Neuronal stem cell (in vitro differentiated cells): ENCODE measurements around the gene PSAPL1.

Experiments
- DNase-seq: peaks from one replicate; pipeline ENCODE4 v3.0.0-alpha.2; 2013; ENCODE audit warnings: low spot score
- H2AFZ ChIP-seq: one replicate; pipeline ENCODE4 v1.6.1; 2013; ENCODE audit warnings: mild to moderate bottlenecking, low read length, inconsistent platforms
- H2AK5ac ChIP-seq: 2 replicates; pipeline ENCODE4 v1.6.1; 2013; ENCODE audit warnings: low read depth, mild to moderate bottlenecking, inconsistent platforms, low read length, moderate library complexity, mixed read lengths
- H2BK120ac ChIP-seq: 2 replicates; pipeline ENCODE4 v1.6.1; 2013; ENCODE audit warnings: low read depth, mild to moderate bottlenecking, inconsistent platforms, low read length, moderate library complexity, mixed read lengths
- H2BK12ac ChIP-seq: one replicate; pipeline ENCODE4 v1.6.1; 2013; ENCODE audit warnings: low read length, inconsistent platforms
- H2BK15ac ChIP-seq: 2 replicates; pipeline ENCODE4 v1.6.1; 2013; ENCODE audit warnings: mild to moderate bottlenecking, low read length, inconsistent platforms, mixed read lengths
- H2BK5ac ChIP-seq: one replicate; pipeline ENCODE4 v1.6.1; 2013; ENCODE audit warnings: inconsistent platforms, mild to moderate bottlenecking, low read length, moderate library complexity
- H3K14ac ChIP-seq: one replicate; pipeline ENCODE4 v1.6.1; 2013; ENCODE audit warnings: low read length, inconsistent platforms
- H3K18ac ChIP-seq: 2 replicates; pipeline ENCODE4 v1.6.1; 2013; ENCODE audit warnings: low read length, inconsistent platforms
- H3K23ac ChIP-seq: 2 replicates; pipeline ENCODE4 v1.6.1; 2013; ENCODE audit warnings: low read depth, mild to moderate bottlenecking, mixed read lengths, low read length, inconsistent platforms; ENCODE audit not compliant: poor library complexity
- H3K27ac ChIP-seq: replicated peaks from 3 replicates; pipeline ENCODE4 v1.5.1; 2013; ENCODE audit warnings: low read length, inconsistent platforms
- H3K27me3 ChIP-seq, 3 experiments: 2 replicates each; pipeline ENCODE4 v1.6.1; 2013; ENCODE audit warnings: low read length in 3 of 3, mild to moderate bottlenecking in 2 of 3, inconsistent platforms in 1 of 3, low read depth in 1 of 3, mixed read lengths in 1 of 3, moderate library complexity in 1 of 3; ENCODE audit not compliant: control insufficient read depth in 3 of 3, insufficient read depth in 3 of 3
- H3K36me3 ChIP-seq, 2 donors: replicated peaks in 1 of 2; 2 replicates each; pipeline ENCODE4 v1.6.1; 2013; ENCODE audit warnings: low read length in 2 of 2; ENCODE audit not compliant: control insufficient read depth in 2 of 2, insufficient read depth in 2 of 2
- H3K4ac ChIP-seq: 2 replicates; pipeline ENCODE4 v1.6.1; 2013; ENCODE audit warnings: inconsistent platforms, mild to moderate bottlenecking, low read length, moderate library complexity
- H3K4me1 ChIP-seq, 2 donors: 1 replicate in 1 of 2; 2 replicates in 1 of 2; pipeline ENCODE4 v1.6.1; 2013; ENCODE audit warnings: low read length in 2 of 2, low read depth in 1 of 2; ENCODE audit not compliant: control insufficient read depth in 2 of 2, insufficient read depth in 1 of 2
- H3K4me2 ChIP-seq: one replicate; pipeline ENCODE4 v1.6.1; 2013; ENCODE audit warnings: mild to moderate bottlenecking, low read length, inconsistent platforms; ENCODE audit not compliant: insufficient read depth, poor library complexity, severe bottlenecking
- H3K4me3 ChIP-seq, 2 donors: 2 replicates each; pipeline ENCODE4 v1.5.1; 2013; ENCODE audit warnings: low read length in 2 of 2, mild to moderate bottlenecking in 2 of 2, inconsistent platforms in 1 of 2, moderate library complexity in 1 of 2
- H3K79me1 ChIP-seq: one replicate; pipeline ENCODE4 v1.6.1; 2013; ENCODE audit warnings: low read depth, mild to moderate bottlenecking, inconsistent platforms, low read length, moderate library complexity
- H3K9ac ChIP-seq: one replicate; pipeline ENCODE4 v1.6.1; 2013; ENCODE audit warnings: mild to moderate bottlenecking, low read depth, low read length, inconsistent platforms; ENCODE audit not compliant: poor library complexity
- H3K9me3 ChIP-seq, 2 donors: replicated peaks in 1 of 2; 2 replicates each; pipeline versions ENCODE3 to v1.6.1; 2013; ENCODE audit warnings: low read length in 2 of 2, mild to moderate bottlenecking in 2 of 2, inconsistent platforms in 1 of 2, low read depth in 1 of 2, mixed read lengths in 1 of 2, moderate library complexity in 1 of 2; ENCODE audit not compliant: control insufficient read depth in 2 of 2, insufficient read depth in 1 of 2
- H4K8ac ChIP-seq: one replicate; pipeline ENCODE4 v1.6.1; 2013; ENCODE audit warnings: low read depth, mild to moderate bottlenecking, inconsistent platforms, low read length, moderate library complexity
- H4K91ac ChIP-seq: one replicate; pipeline ENCODE4 v1.6.1; 2013; ENCODE audit warnings: low read length, low read depth, mild to moderate bottlenecking, inconsistent platforms; ENCODE audit not compliant: poor library complexity
- whole genome bisulfite sequencing, 2 donors: extraction: QIAGEN DNeasy Blood & Tissue Kit; methylation state at CpG; one replicate each; pipeline ENCODE4 v1.1.7; 2013; ENCODE audit warnings: missing lambda C conversion rate in 2 of 2, mixed read lengths in 1 of 2; ENCODE audit not compliant: insufficient read length in 2 of 2, insufficient replicate concordance in 1 of 2; ENCODE audit errors: extremely low coverage in 2 of 2; 5-methylcytosine and 5-hydroxymethylcytosine counted together

The PSAPL1 gene

DNA sequence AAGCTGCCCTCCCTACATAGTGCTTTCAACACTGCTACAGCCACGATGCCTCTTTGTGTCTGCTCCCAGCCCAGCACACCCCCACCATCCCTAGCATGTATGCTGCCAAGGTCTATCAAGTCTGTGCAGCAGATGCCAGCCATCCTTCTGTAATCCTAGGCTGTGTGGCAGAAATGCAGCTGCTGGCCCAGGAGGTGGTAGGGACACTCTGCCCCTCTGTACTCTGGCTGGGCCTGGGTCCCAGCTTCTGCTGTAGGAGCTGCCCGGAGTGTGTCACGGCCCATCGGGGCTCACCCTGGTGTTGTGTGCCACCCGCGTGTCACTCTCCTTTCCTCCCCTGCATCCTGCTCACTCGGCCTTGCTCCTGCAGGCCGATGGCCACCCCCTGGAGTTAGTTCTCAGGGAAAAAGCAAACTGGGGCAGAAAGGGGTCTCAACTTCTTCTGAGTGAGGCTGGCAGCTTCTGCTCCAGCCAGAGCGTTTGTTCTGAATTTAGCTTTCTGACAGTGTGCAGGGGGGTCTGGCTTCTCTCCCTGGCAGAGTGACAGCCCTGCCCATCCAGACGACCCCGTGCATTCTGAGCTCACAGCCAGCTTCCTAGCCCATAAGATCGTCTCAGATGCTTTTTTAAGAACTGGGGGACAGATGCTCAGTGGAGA is 22.7 kb downstream of the PSAPL1 start:
- H4K91ac ChIP-seq: no peak overlapping the region
- DNase-seq: no peak
- H3K4me2 ChIP-seq: no peak overlapping the region
- H2BK5ac ChIP-seq: no peak overlapping the region
- H4K8ac ChIP-seq: no peak overlapping the region
- peaks cover 0 to 9% of the 10 kb centered on the region in 2 donors for H3K4me1 ChIP-seq
- H2BK15ac ChIP-seq: no peak overlapping the region
- no peak overlapping the region for H2BK120ac ChIP-seq
- no peak overlapping the region for H3K23ac ChIP-seq
- H3K14ac ChIP-seq: peak overlapping the region; percentile 33
- peaks cover 0 to 12% (median 0%) of the 10 kb centered on the region in 3 experiments for H3K27me3 ChIP-seq
- H2AFZ ChIP-seq: no peak overlapping the region
- peak overlapping the region; percentile 26 for H3K9ac ChIP-seq
- H2AK5ac ChIP-seq: peak overlapping the region; percentile 7
- H3K4ac ChIP-seq: no peak overlapping the region
- peaks cover 3% of the 10 kb centered on the region for H3K79me1 ChIP-seq
- peak overlapping the region; percentile 44 for H3K18ac ChIP-seq
- H3K36me3 ChIP-seq: no peaks in the 10 kb centered on the region
- H3K4me3 ChIP-seq: no peak overlapping the region
- no CpG with 5 or more reads among the region's 12 CpGs for WGBS, 2 donors
- H3K27ac ChIP-seq: no peak overlapping the region
- H3K9me3 ChIP-seq: peaks cover 0 to 7% of the 10 kb centered on the region in 2 donors
- peak overlapping the region; percentile 7 for H2BK12ac ChIP-seq

- no peak overlapping the region for H2BK15ac ChIP-seq
These were observed 23.2 kb downstream of the PSAPL1 start for GRCh38 chr4:7411491-7411890.

DNA sequence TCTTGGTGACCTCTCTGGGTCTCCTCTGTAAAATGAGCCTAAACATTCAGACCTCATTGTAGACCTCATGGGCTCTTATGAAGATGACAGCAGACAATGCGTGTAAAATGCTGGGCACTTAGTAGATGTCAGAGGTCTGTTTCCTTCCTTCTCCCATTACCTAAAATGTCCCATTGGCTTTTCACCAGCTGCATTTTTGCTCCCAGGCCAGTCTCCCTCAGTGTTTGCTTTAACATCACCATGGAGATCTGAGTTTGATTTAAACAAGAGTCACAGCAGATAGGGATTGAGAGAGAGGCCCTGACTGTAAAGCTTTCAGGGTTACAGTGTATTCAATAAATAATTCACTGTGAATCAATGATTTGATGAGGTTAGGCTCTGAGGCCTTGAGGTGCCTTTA is 24.3 kb downstream of the PSAPL1 start:
- no peak for DNase-seq
- no peak overlapping the region for H3K23ac ChIP-seq
- H3K4me1 ChIP-seq: peaks cover 0 to 3% of the 10 kb centered on the region in 2 donors
- no peak overlapping the region for H3K4ac ChIP-seq
- H3K79me1 ChIP-seq: no peaks in the 10 kb centered on the region
- H2BK120ac ChIP-seq: no peak overlapping the region
- no peak overlapping the region for H2BK15ac ChIP-seq
- H3K14ac ChIP-seq: no peak overlapping the region
- no peak overlapping the region for H4K8ac ChIP-seq
- H3K27ac ChIP-seq: no peak overlapping the region
- no peak overlapping the region for H3K4me3 ChIP-seq
- peaks cover 0 to 12% (median 0%) of the 10 kb centered on the region in 3 experiments for H3K27me3 ChIP-seq
- no peak overlapping the region for H3K9ac ChIP-seq
- no CpG with 5 or more reads among the region's 1 CpG for WGBS, 2 donors
- no peak overlapping the region for H2AK5ac ChIP-seq
- no peak overlapping the region for H4K91ac ChIP-seq
- H3K4me2 ChIP-seq: no peak overlapping the region
- no peak overlapping the region for H2BK5ac ChIP-seq
- H2BK12ac ChIP-seq: no peak overlapping the region
- H3K36me3 ChIP-seq: no peaks in the 10 kb centered on the region
- H3K18ac ChIP-seq: no peak overlapping the region
- H3K9me3 ChIP-seq: peaks cover 0 to 5% of the 10 kb centered on the region in 2 donors
- H2AFZ ChIP-seq: no peak overlapping the region

More at GRCh38 chr4:7411491-7411890, 23.2 kb downstream of the PSAPL1 start:
- peaks cover 0 to 7% of the 10 kb centered on the region in 2 donors for H3K9me3 ChIP-seq
- H2BK12ac ChIP-seq: no peak overlapping the region
- H3K4me3 ChIP-seq: no peak overlapping the region
- H2BK5ac ChIP-seq: no peak overlapping the region
- H3K14ac ChIP-seq: peak overlapping the region; percentile 33
- H3K23ac ChIP-seq: no peak overlapping the region
- H3K4me1 ChIP-seq: peaks cover 0 to 9% of the 10 kb centered on the region in 2 donors
- H3K4me2 ChIP-seq: no peak overlapping the region
- no peak overlapping the region for H4K91ac ChIP-seq
- H3K27ac ChIP-seq: no peak overlapping the region
- no peak overlapping the region for H2AFZ ChIP-seq
- H2AK5ac ChIP-seq: no peak overlapping the region
- H3K27me3 ChIP-seq: peaks cover 0 to 12% (median 0%) of the 10 kb centered on the region in 3 experiments
- peaks cover 2% of the 10 kb centered on the region for H3K79me1 ChIP-seq
- no peak overlapping the region for H3K9ac ChIP-seq
- no CpG with 5 or more reads among the region's 1 CpG for WGBS, 2 donors
- no peak for DNase-seq
- no peak overlapping the region for H3K18ac ChIP-seq
- no peak overlapping the region for H3K4ac ChIP-seq
- H3K36me3 ChIP-seq: no peaks in the 10 kb centered on the region
- no peak overlapping the region for H2BK120ac ChIP-seq
- no peak overlapping the region for H4K8ac ChIP-seq

DNA sequence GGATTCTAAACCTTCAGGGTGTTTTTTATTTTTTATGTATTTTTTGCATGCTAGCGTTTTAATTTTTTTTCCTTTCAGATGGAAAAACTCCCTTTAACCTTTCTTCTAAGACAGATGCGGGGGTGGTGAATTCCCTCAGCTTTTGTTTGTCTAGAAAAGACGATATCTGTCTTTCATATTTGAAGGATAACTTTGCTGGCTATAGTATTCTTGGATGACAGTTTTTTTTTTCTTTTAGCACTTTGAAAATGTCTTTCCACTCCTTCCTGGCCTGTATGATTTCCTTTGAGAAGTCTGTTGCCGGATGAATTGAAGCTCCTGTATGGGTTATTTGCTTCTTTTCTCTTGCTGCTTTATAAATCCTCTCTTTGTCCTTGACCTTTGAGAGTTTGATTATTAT is 26.6 kb downstream of the PSAPL1 start:
- Histone ChIP-seq H3K4ac (no peak overlapping the region), H2BK12ac (no peak overlapping the region), H3K4me3 (no peak overlapping the region), H2BK15ac (no peak overlapping the region), H3K4me1 (no peaks in the 10 kb centered on the region), H2BK120ac (no peak overlapping the region), H2AFZ (no peak overlapping the region), H3K36me3 (no peaks in the 10 kb centered on the region), H3K79me1 (no peaks in the 10 kb centered on the region), H3K9ac (no peak overlapping the region), H2BK5ac (no peak overlapping the region), H3K27me3 (peaks cover 0 to 4% (median 0%) of the 10 kb centered on the region in 3 experiments), H4K91ac (no peak overlapping the region), H4K8ac (no peak overlapping the region), H3K4me2 (no peak overlapping the region), H3K14ac (no peak overlapping the region), H3K23ac (no peak overlapping the region), H3K18ac (no peak overlapping the region), H3K27ac (no peak overlapping the region), H2AK5ac (no peak overlapping the region), H3K9me3 (peaks cover 0 to 6% of the 10 kb centered on the region in 2 donors)
- no CpG with 5 or more reads among the region's 4 CpGs for WGBS, 2 donors
- no peak for DNase-seq
